H1 (cell line): ENCODE results near the gene SCGB1D2. TPM values are rescaled to one million over a fixed set of nuclear protein-coding genes. Genes with fewer than 3 reads are reported as not detected.

Experiments used
- CHD7 ChIP-seq: fragments of 300-600 bp; sonication (generic); IDR thresholded peaks from 2 replicates; pipeline ENCODE4 v1.7.1; 2012; ENCODE audit warnings: low read length, moderate library complexity, mild to moderate bottlenecking, inconsistent platforms; ENCODE audit not compliant: insufficient replicate concordance
- KDM4A ChIP-seq: IDR thresholded peaks from one replicate; pipeline ENCODE4 v1.7.1; 2012; ENCODE audit warnings: low read depth, mild to moderate bottlenecking, moderate library complexity, low read length, inconsistent platforms; ENCODE audit not compliant: severe bottlenecking
- POU5F1 ChIP-seq: IDR thresholded peaks from 2 replicates; pipeline ENCODE4 v1.6.1; 2011; ENCODE audit warnings: low read depth, mild to moderate bottlenecking, low read length, moderate library complexity
- SUZ12 ChIP-seq: fragments of 200-600 bp; sonication (generic); IDR thresholded peaks from 2 replicates; pipeline ENCODE4 v1.6.1; 2012; ENCODE audit warnings: mild to moderate bottlenecking, inconsistent platforms, low read length, moderate library complexity, mixed read lengths
- TAF7 ChIP-seq: optimal IDR thresholded peaks from 2 replicates; pipeline ENCODE3; 2011; ENCODE audit warnings: low read depth, mild to moderate bottlenecking, inconsistent platforms, low read length, moderate library complexity, borderline replicate concordance
- TBP ChIP-seq: IDR thresholded peaks from 2 replicates; pipeline ENCODE4 v1.6.1; 2011; ENCODE audit warnings: low read depth, low read length, improper control_type of control experiment
- polyA plus RNA-seq, 7 experiments: library from polyadenylated mRNA; depleted of rRNA in 3 of 7; stranded (reverse) in 5 of 7; unstranded in 2 of 7; fragments of >200 nt in 5 of 7; fragments of 200-250 nt in 2 of 7; gene quantifications; 1 replicate in 5 of 7; 2 replicates in 1 of 7; 4 replicates in 1 of 7; pipeline versions ENCODE4 v1.2.1 to v1.2.3, GENCODE V29; 2011 to 2013; ENCODE audit warnings: missing spikeins in 2 of 7, mixed read lengths in 2 of 7
- total RNA-seq: library from RNA; stranded (reverse); fragmentation: NEBNext Ultra II Directional; extraction: Animal tissue kit (Norgen Biotek cat#: 25700); gene quantifications from 2 replicates; pipeline ENCODE4 v1.2.1, GENCODE V29; 2021

The SCGB1D2 gene
- total and polyA plus RNA-seq, 2 of the 8 experiments (the other 6 are each of a cell fraction or from before 2014, with no cell fraction given): not detected

- no peak for TF ChIP-seq CHD7
- no peak for TF ChIP-seq SUZ12
- no peak for TF ChIP-seq KDM4A
- TF ChIP-seq TBP: no peak
- TF ChIP-seq POU5F1: no peak
- TF ChIP-seq TAF7: no peak
Observed at GRCh38 chr11:62201376-62201775, 40.7 kb upstream of the SCGB1D2 start (continued).
